HG02981 (cell line): ENCODE measurements around the gene ANKRD7.
A peak's percentile ranks its signal among the peaks of the same experiment; 100 is the strongest.

ENCODE experiments used
- ATAC-seq: cut with Tn5 transposase; IDR thresholded peaks from one replicate; pipeline ENCODE4 v1.9.1; 2021; ENCODE audit warnings: mild to moderate bottlenecking, moderate library complexity; ENCODE audit not compliant: unreplicated experiment

Gene ANKRD7, protein sequence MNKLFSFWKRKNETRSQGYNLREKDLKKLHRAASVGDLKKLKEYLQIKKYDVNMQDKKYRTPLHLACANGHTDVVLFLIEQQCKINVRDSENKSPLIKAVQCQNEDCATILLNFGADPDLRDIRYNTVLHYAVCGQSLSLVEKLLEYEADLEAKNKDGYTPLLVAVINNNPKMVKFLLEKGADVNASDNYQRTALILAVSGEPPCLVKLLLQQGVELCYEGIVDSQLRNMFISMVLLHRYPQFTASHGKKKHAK

DNA sequence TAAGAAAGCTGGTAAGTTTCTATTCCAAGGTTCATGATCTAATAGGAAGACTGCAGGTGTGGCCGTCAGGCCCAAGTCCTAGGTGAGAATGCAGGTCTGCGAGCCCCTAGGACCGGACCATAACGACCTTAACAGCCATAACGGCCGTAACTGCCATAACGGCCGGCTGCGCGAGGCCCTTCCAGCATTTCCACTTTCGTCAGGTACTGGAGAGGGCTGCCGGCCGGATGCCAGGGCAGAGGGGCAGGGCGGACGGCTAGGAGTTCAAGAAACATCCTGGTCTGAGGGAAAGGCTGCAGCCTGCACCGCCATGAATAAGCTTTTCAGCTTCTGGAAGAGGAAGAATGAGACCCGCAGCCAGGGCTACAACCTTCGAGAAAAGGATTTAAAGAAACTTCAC, at the start of gene ANKRD7:
Gene ANKRD7, plus strand, starts transcription at position 184 of the 400 bp plus-strand sequence. Its CDS starts 127 bp downstream, at position 311.
- ATAC-seq: no peak

DNA sequence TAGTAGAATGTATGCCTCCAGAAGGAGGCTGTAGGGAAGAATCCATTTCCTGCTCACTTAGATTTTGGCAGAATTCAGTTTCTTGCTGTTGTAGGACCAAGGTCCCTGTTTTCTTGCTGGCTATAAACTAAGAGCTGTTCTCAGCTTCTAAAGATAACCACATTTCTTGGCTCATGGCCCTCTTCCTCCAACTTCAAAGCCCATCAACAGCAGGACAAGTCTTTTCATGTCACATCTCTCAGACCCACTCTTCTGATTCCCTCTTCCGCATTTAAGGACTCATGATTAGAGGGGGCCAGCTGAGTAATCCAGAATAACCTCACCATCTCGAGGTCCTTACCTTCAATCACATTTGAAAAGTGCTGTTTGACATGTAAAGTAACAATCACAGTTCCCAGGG, 48.8 kb upstream of the ANKRD7 start:
- no peak for ATAC-seq

DNA sequence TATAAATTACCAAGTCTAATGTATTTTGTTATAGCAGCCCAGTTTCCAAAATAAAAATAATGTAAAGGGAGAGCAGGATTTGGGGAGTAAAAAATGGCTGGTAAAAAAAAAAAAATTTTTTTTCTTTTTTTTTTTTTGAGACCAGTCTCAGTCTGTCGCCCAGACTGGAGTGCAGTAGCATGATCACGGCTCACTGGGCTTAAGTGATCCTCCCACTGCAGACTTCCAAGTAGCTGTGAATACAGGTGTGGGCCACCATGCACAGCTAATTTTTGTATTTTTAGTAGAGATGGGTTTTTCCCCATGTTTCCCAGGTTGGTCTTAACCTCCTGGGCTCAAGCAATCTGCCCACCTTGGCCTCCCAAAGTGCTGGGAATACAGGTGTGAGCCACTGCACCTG, 45.3 kb upstream of the ANKRD7 start:
- no peak for ATAC-seq

DNA sequence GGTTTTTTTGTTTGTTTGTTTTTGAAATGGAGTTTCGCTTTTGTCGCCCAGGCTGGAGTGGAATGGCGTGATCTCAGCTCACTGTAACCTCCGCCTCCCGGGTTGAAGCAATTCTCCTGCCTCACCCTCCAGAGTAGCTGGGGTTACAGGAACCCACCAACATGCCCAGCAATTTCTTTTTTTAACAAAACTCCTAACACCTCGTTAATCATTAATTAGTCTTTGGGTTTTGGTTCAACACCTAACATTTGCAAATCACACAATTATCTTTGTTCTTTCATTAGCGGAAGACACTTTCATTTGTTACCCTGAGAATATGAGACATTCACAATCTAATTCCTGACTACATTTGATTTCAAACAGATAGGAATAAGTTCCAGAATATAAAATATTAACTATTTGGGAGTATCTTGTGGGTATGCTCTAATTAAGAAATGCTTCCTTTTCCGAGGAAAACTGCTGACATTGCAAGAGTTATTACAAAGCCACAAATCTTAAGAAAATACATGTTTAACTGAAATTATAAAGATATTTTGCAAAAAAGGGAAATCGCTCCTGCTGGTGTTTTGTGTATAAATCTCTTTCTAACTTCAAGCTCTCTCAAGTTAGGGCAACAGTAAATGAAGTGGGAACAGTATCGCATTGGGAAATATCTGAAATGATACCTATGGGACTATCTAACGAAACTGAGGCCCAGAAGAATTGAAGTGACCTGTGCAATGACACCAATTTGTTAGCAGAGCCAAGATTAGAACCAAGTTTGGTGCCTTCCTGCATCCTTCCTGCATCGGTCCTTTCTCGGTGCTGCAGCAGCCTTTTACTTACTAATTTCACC, 41.7 kb upstream of the ANKRD7 start:
- no peak for ATAC-seq

DNA sequence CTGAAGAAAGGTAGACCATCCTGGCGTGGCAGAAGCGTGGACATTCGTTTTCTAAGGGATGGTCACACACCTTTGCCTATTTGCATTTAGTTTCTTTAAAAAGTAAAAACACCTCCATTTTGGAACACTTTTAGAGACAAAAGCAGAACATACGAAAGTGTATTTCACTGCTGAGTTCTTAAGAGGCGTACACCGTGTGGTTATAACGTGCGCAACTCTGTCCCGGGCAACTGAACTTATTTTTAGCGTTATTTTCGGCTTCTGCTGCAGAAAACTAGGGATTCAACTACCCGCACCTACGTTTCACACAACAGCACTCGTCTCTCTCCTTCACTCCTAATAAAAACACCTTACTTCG, 41.1 kb upstream of the ANKRD7 start:
- peak; percentile 1 for ATAC-seq

DNA sequence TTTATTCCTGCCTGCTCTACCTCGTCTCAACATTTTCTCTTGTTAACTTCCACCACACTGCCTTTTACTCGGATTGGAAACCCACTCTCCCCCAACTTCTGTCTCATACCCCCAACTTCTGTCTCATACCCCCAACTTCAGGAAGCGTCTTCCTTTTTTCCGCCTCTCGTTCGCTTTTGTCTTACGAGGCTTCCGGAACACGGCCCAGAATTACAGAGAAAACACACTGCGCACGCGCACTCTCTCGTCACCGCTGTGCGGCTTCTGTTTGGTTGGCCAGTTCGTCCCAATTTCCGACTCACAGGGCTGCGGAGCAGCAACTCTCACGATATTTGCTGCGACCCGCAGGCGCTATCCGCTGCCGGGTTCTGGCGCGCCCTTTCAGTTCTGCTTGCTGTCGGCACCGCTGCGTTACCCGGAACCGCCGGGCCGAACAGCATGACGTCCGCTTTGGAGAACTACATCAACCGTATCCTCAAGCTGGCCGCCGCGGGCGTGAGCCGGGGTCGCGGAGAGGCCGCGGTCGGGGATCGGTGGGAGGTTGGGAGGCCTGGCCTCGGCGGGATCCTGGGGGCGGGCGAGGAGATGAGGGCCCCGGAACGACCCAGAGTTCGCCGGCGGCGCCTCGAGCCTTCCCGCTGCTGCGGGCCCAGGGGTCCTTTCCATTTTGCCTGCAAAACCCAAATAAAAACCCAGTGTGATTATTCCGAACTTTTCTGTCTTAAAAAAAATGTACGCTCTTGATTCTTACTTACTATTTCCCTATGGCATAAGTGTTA, 40.5 kb upstream of the ANKRD7 start, which contains the start of gene LSM8:
Gene LSM8, plus strand, starts transcription at position 379 of the 779 bp plus-strand sequence. Its CDS starts 60 bp downstream, at position 439.
- peak; percentile 99 for ATAC-seq

DNA sequence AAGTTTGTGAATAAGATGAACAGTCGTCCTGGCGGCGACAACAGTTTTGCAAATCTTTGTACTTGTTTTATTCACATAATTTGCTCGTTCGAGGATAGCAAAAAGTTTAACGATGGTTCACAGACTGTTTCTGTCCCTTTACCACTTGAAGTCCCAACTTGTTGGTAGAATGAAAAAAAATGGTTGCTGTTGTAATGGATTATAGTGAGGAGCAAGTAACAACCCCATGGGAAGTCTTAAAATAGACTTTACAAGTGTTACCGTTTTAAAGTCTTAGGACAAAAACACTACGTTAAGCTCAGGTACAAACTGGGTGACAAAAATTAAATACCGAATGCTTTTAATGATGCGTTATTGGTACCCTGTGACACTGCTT, 40.0 kb upstream of the ANKRD7 start:
- ATAC-seq: no peak

DNA sequence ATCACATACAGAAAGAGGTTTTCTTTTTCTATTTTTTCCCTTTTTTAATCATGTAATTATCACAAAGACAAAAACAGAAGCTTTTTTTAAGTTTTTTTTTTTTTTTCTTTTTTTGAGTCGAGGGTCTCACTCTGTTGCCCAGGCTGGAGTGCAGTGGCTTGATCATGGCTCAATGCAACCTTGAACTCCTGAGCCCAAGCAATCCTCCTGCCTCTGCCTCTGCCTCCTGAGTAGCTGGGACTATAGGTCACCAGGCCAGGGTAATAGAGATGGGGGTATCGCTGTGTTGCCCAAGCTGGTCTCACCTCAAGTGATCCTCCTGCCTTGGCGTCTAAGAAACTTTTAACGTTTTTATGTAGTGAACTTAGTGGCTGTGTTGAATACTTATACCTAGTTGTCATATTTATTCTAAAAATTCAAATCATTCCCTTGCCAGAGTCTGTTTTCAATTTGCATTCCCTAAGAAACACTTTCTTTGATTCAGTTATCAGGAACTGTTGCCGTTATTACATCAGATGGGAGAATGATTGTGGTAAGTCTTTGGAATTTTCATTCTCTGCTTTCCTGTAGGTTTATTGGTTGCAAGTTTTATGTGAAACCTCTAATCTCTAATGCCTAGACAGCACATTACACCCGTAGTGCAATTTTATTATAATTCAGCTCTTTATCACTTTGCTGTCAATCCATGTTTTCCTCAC, 39.2 kb upstream of the ANKRD7 start:
- ATAC-seq: no peak

DNA sequence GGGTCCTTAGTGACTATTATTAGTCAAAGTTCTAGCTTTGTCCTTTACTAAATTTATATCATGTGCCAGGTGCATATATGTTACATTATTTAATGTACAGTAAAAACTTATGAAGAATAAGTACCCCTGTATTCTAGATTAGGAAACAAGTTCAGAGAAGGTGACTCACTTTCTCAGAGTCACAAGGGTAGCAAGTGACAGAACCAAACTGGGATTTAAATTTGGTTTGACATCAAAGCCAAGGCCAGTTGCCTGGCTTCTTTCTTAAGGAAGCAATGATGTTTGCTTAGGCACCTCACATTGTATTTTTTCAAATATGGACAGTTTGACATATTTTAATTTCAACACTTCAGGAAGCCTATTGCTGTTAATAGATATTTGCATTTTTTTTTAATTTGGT, 38.0 kb upstream of the ANKRD7 start:
- ATAC-seq: no peak

DNA sequence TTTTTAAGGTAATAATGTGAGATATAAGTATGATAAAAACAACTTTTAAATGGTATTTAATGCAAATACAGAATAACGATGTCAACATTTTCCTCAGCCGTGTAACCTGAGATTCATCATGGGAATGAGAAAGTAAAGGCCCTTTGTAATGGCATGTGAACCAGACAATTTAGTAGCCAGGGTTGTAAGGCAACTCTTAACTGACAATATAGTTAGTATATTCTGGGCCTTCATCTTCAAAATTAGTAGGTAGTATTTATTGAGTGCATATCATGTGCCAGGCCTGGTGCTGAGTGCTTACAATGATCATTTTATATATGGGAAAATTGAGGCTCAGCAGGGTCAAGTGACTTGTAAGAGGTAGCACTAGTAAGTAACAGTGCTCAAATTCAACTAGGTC, 29.9 kb upstream of the ANKRD7 start:
- ATAC-seq: no peak

DNA sequence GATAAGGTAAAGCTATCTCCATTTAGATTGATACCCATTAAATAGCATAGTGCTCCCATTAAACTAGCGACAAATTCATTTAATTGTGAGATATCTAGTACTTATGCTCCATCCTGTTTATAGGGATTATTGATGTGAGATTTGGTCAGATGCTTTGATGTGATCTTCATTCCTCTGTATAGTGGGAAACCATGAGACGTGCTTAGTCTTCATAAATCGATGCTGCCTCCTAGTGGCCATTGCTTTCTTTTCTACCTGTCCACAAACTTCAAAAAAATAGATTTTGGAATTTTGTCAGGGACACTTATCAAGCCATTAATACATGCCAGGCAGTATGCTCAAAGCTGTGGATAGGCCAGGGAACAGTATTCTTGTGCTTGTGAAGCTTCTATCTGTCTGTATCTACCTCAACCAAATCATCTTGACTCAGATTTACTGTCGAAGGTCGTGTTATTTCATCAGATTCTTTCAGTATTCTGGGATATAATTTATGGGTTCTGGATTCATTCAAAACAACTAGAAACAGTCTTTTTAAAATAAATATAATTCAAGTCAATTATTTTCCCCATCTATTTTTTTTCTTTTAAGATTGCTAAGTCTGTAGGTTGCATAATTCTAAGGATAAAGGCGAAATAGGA, 28.5 kb upstream of the ANKRD7 start:
- peak; percentile 81 for ATAC-seq

DNA sequence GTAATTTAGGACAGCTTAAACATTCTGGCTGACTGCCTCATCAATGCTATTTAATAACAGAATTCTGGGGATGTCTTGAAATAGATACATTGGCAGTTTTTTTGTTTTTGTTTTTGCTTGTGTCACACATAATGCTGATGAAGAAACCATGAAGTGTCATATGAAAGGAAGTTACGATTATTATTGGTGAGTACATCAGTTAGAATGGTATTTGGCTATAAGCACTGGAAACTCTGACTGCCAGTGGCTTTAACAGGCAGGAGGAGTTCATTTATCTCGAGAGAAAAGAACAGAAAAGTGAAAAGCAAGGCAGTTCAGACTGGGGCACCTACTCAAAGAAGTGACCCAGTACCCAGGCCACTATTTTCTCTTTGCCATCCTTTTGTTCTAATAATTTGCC, 22.4 kb upstream of the ANKRD7 start:
- no peak for ATAC-seq

DNA sequence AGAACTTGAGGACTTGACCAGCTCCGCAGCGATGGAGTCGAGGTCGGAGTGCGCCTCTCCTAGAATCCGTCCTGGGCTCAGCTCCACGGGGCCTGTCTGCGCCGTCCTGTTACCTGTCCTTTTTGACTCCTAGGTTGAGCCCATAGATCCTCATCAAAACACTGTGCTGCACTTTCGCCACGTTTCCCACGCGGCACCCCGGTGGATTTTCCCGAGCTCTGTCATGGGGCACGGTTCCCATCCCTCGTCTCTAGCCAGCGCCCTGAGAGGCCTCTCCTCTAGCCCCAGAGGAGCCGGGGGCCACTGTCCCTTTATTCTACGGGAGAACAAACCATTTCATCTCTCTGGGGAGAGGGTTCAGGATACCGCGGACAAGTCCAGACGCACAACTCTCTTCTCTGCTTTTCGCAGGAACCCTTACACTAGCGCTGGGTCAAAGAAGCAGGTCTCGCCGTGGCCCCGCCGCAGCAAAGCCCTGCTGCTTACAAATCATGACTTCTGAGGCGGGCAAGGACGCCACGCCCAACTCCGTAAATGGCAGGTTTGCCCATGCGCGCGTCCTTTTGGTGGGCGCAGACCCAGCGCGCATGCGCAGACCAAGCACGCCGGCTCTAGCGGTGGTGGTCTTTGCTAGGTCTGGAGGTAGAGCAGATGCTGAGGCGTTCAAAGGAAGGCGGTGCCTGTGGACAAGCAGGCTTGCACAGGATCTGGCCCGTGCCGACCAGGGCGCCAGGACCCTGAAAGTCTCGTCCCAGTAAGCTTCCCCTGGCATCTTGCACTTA, 10.3 kb upstream of the ANKRD7 start:
- peak; percentile 93 for ATAC-seq

DNA sequence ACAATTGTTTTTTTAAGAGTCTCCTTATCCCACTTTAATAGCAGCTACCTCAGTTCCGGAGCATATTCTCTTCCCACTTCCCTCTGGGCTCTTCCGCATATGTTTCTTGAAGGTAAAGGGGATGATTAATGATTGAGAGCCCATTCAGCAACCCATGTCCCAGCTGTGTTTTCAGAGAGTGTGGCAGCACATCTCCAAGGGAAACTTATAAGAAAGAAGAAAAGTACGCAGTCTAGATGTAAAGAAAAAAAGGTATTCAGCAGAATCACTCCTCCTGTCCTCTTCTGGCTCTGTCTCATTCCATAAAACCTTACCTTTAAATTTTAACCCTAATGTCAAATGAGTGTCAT, 9.7 kb upstream of the ANKRD7 start:
- ATAC-seq: peak; percentile 6

DNA sequence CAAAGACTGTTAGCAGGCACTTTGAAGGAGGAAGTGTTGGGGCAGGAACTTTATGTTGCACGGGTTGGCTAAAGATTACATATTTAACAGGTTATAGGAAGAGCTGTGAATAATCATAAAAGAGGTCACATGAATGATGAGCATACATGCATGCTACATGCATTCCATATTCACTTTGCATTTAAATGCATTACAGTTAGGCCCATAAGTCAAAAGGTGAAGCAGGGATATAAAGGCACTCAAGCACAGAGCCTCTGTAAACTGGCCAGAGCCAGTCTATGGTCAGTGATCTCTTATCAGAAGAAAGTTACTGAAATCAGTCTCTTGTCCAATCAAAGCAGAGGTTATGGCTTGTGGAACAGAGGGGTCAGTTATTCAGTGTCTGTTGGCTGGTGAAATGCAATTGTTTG, 7.3 kb upstream of the ANKRD7 start:
- no peak for ATAC-seq

DNA sequence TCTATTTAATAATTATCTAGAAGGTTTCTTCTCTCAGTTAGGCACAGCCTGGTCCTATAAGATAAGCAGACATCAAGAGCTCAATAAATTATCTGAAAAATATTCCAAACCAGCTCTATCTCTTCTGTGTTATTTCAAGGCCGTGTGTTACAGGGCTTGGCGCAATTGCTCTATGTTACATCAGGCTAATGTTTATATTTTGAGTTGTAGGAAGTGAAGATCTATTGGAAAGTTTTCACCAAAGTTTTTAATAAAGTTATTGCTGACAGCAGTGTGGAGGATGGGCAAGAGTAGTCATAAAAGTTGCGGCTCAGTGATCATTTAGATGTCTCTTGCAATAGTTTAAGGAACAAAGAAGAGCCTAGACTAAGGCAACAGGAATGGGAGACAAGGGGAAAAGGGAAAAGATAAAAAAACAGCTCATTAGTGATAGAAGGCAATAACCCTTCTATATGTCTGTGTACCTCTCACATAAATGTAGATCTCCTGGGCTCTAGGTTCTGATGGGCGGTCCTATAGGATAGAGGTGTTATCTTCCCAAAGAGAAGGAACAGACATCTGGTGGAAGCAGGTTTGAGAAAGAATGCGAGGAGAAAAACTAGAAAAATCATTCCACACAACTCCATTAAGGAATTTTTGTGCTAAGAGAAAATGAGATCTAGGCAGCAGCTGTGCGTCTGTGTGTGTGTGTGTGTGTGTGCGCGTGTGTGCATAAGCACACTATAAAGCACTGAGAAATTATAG, 5.9 kb upstream of the ANKRD7 start:
- ATAC-seq: no peak

DNA sequence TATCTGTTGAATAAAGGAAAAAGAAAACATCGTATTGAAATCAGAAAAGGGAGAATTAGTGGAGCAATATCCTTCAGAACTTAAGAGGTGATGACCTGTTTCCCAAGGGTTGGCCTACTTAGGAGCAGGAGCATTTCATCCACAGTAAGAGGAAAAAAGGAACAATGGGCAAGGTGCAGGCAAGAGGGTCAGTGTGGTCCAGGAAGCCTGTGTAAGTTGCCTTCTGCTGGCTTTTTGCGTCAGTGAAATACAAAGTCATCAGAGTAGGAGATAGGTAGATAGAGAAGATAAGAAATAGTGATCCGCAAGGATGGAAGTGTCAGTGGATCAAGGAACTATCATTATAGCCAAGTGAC, 5.4 kb upstream of the ANKRD7 start:
- ATAC-seq: no peak

DNA sequence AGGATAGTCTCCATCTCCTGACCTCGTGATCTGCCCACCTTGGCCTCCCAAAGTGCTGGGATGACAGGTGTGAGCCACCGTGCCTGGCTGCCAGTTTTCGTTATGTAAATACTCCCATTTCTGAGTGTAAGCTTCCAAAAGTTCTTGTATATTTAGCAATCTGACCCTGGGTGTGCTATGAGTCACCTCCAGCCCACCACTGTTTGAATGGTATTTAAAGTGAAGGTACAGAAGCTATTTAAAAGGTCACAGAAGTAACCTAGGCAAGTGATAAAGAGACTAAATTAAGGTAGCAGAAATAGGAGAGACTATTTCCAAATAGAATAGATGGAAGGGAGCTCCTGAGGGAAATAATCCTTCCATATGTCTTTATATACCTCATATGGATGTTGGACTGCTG, 3.9 kb upstream of the ANKRD7 start:
- no peak for ATAC-seq

DNA sequence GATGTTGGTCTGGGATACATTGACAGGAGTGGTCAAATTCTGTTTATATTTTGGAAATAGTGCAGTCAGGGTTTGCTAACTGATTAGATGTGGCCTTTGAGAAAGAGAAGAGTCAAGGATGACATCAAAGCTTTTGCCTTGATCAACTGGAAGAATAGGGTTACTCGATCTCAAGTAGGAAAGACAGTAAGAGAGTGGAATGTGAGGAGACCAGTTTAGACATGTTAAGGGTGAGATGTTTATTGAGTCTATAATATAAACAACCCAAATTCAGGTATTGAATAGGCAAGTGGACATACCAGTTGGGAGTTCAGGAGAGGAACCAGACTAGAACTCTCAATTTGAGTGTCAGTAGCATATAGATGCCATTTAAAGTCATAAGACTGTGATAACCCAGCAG, 1.9 kb upstream of the ANKRD7 start:
- no peak for ATAC-seq
